B cell (primary cell): ENCODE data around the gene CDK5R2. TPM values are rescaled to one million over a fixed set of nuclear protein-coding genes. Genes with fewer than 3 reads are reported as not detected.

Experiments used
- polyA plus RNA-seq: library from polyadenylated mRNA; depleted of rRNA; stranded (reverse); fragments of >200 nt; gene quantifications from 2 replicates; pipeline ENCODE4 v1.2.3, GENCODE V29; 2012
- small RNA-seq: library from RNA; depleted of rRNA; stranded (forward); fragments of <200 nt; gene quantifications from one replicate; pipeline ENCODE3, GENCODE V24; 2012; ENCODE audit warnings: low replicate concordance, low read depth; ENCODE audit not compliant: insufficient read length
- total RNA-seq, 2 donors: library from RNA; stranded (reverse); fragments of 120-200 nt in 1 of 2; gene quantifications; 1 replicate in 1 of 2; 2 replicates in 1 of 2; pipeline versions ENCODE4 v1.2.3 to v1.2.4, GENCODE V29; 2013 to 2022

Gene CDK5R2
- total and polyA plus RNA-seq, 2 donors (not counting 1 experiment from before 2014, with no cell fraction given): not detected

Small RNAs within 50 kb of the gene (small RNA-seq; reads per million reads assigned to genes)
- not detected for gene MIR375
- gene RNU6-642P: not detected

Other genes starting within 250 kb of the CDK5R2 start
- 30.6 and 33.8 TPM in 2 replicates for gene TTLL4, start 248.8 kb upstream of the CDK5R2 start, total RNA-seq
- 21.0 and 21.2 TPM in 2 replicates for gene TTLL4, start 248.8 kb upstream of the CDK5R2 start, polyA plus RNA-seq
- gene CYP27A1, start 177.5 kb upstream of the CDK5R2 start, total RNA-seq: 0.29 and 0.39 TPM in 2 replicates
- 0.25 and 1.1 TPM in 2 replicates for gene CYP27A1, start 177.5 kb upstream of the CDK5R2 start, polyA plus RNA-seq
- not detected in 2 replicates for gene PRKAG3, start 127.9 kb upstream of the CDK5R2 start, total RNA-seq
- gene PRKAG3, start 127.9 kb upstream of the CDK5R2 start, polyA plus RNA-seq: not detected in 2 replicates
- gene WNT6, start 99.9 kb upstream of the CDK5R2 start, total RNA-seq: 0.84 and 1.2 TPM in 2 replicates
- 0.75 and 2.0 TPM in 2 replicates for gene WNT6, start 99.9 kb upstream of the CDK5R2 start, polyA plus RNA-seq
- 36.6 and 44.9 TPM in 2 replicates for gene WNT10A, start 78.8 kb upstream of the CDK5R2 start, total RNA-seq
- 15.2 and 24.5 TPM in 2 replicates for gene WNT10A, start 78.8 kb upstream of the CDK5R2 start, polyA plus RNA-seq
- not detected in 2 replicates for gene FEV, start 25.5 kb downstream of the CDK5R2 start, total RNA-seq
- gene FEV, start 25.5 kb downstream of the CDK5R2 start, polyA plus RNA-seq: not detected in 2 replicates
- not detected in 2 replicates for gene CRYBA2, start 33.8 kb downstream of the CDK5R2 start, total RNA-seq
- not detected in 2 replicates for gene CRYBA2, start 33.8 kb downstream of the CDK5R2 start, polyA plus RNA-seq
- gene CFAP65, start 81.8 kb downstream of the CDK5R2 start, total RNA-seq: not detected in 2 replicates
- not detected in 2 replicates for gene CFAP65, start 81.8 kb downstream of the CDK5R2 start, polyA plus RNA-seq
- 0.22 TPM in 1 of 2 replicates, not detected in the other for gene IHH, start 101.3 kb downstream of the CDK5R2 start, total RNA-seq
- gene IHH, start 101.3 kb downstream of the CDK5R2 start, polyA plus RNA-seq: 0.15 TPM in 1 of 2 replicates, not detected in the other
- 20.3 and 25.0 TPM in 2 replicates for gene NHEJ1, start 201.1 kb downstream of the CDK5R2 start, total RNA-seq
- 13.0 and 14.9 TPM in 2 replicates for gene NHEJ1, start 201.1 kb downstream of the CDK5R2 start, polyA plus RNA-seq
- gene SLC23A3, start 210.4 kb downstream of the CDK5R2 start, total RNA-seq: 15.2 and 16.6 TPM in 2 replicates
- gene SLC23A3, start 210.4 kb downstream of the CDK5R2 start, polyA plus RNA-seq: 2.2 and 2.4 TPM in 2 replicates
- 146 and 150 TPM in 2 replicates for gene CNPPD1, start 217.3 kb downstream of the CDK5R2 start, total RNA-seq
- 159 and 204 TPM in 2 replicates for gene CNPPD1, start 217.3 kb downstream of the CDK5R2 start, polyA plus RNA-seq
- gene RETREG2, start 218.6 kb downstream of the CDK5R2 start, total RNA-seq: 86.3 and 102 TPM in 2 replicates
- gene RETREG2, start 218.6 kb downstream of the CDK5R2 start, polyA plus RNA-seq: 45.4 and 46.7 TPM in 2 replicates
- gene ZFAND2B, start 247.1 kb downstream of the CDK5R2 start, total RNA-seq: 55.2 and 58.7 TPM in 2 replicates
- gene ZFAND2B, start 247.1 kb downstream of the CDK5R2 start, polyA plus RNA-seq: 115 and 116 TPM in 2 replicates